Measurements from ENCODE around the gene LRRC28. TPM values are rescaled to one million over a fixed set of nuclear protein-coding genes. Genes with fewer than 3 reads are reported as not detected.

LRRC28 gene
- polyA plus RNA-seq, 1 of the 3 experiments (the other 2 are of a cell fraction): 15.2 TPM

- TF ChIP-seq CHD2 (IDR thresholded peaks at IDR 0.05; ENCODE audit: low read length, partially characterized antibody) (no peak), GATA2 (CRISPR knock-in tag; IDR thresholded peaks at IDR 0.05) (no peak)
Observed at GRCh38 chr15:99408236-99409096, 157.2 kb downstream of the LRRC28 start (continued).

- DNase-seq: peak; percentile 70
- ChIA-PET POLR2A (no interaction called here), CTCF (interaction anchor here (3.0 kb wide), 1 partner anchor 295 kb away, joined by 37 read pairs; no protein-coding TSS in a partner anchor)
- peak overlapping the region; percentile 8 to 32; a peak in 1 of 4 replicates for H3K27ac ChIP-seq (ENCODE audit: low read depth in 2 of 2, low read length in 1 of 2)
- no peaks in the 10 kb centered on the region for H3K36me3 ChIP-seq (replicated peaks in 1 of 2; ENCODE audit: control insufficient read depth in 1 of 2, insufficient read depth in 2 of 2, low read length in 1 of 2)
- H2AFZ ChIP-seq (ENCODE audit: low read depth): no peak overlapping the region
- 79% methylated on average over 9 of the region's 10 CpGs for WGBS (ENCODE audit: low lambda C conversion rate)
- no peaks in the 10 kb centered on the region for H3K79me2 ChIP-seq (ENCODE audit: insufficient read depth)
- no peaks in the 10 kb centered on the region for H3K27me3 ChIP-seq (ENCODE audit: insufficient read depth)
- no peaks in the 10 kb centered on the region for H3K9me2 ChIP-seq
- H3K9me3 ChIP-seq: no peaks in the 10 kb centered on the region
- no peaks in the 10 kb centered on the region for H4K20me1 ChIP-seq (ENCODE audit: insufficient read depth)
- H3K4me2 ChIP-seq: peak overlapping the region; percentile 46; the same call in 1 of the 2 replicates
- H3F3A ChIP-seq (replicated peaks; ENCODE audit: insufficient read depth): peaks cover 7% of the 10 kb centered on the region
- H3K4me3 ChIP-seq (ENCODE audit: low read depth in 2 of 2, low read length in 1 of 2): no peak overlapping the region; a peak in 1 of 4 replicates
- H3K4me1 ChIP-seq (ENCODE audit: control insufficient read depth in 1 of 2, insufficient read depth in 2 of 2, low read depth in 1 of 2, low read length in 1 of 2): peaks cover 5 to 18% of the 10 kb centered on the region in 2 experiments
- no peak overlapping the region for H3K9ac ChIP-seq
- TF ChIP-seq MAX (IDR thresholded peaks at IDR 0.05; ENCODE audit: low read depth) (no peak), GABPA (IDR thresholded peaks at IDR 0.05; ENCODE audit: low read depth) (no peak), TEAD4 (IDR thresholded peaks at IDR 0.05; ENCODE audit: borderline replicate concordance, insufficient read depth) (no peak), GATA2 (CRISPR knock-in tag; IDR thresholded peaks at IDR 0.05) (no peak), SMC3 (IDR thresholded peaks at IDR 0.05; ENCODE audit: low read depth, low read length) (peak; percentile 47), RAD21 (IDR thresholded peaks at IDR 0.05; ENCODE audit: low read length) (peak; percentile 60), YY1 (IDR thresholded peaks at IDR 0.05; ENCODE audit: low read depth) (no peak), CTCF (IDR thresholded peaks at IDR 0.05) (peak; percentile 51)
Observed at GRCh38 chr15:99409097-99409473, 157.8 kb downstream of the LRRC28 start.

GRCh38 chr15:99409560-99409959 lies 158.3 kb downstream of the LRRC28 start:
- ChIA-PET POLR2A (no interaction called here), CTCF (interaction anchor here (3.0 kb wide), 1 partner anchor 294 kb away, joined by 37 read pairs; no protein-coding TSS in a partner anchor)
- H3K27ac ChIP-seq (ENCODE audit: low read depth in 2 of 2, low read length in 1 of 2): no peak overlapping the region
- WGBS (ENCODE audit: low lambda C conversion rate): 94% methylated on average over 6 of the region's 6 CpGs
- H4K20me1 ChIP-seq (ENCODE audit: insufficient read depth): no peaks in the 10 kb centered on the region
- H3F3A ChIP-seq (replicated peaks; ENCODE audit: insufficient read depth): peaks cover 7% of the 10 kb centered on the region
- H3K4me3 ChIP-seq (ENCODE audit: low read depth in 2 of 2, low read length in 1 of 2): no peak overlapping the region
- H3K4me2 ChIP-seq: no peak overlapping the region
- no peak for DNase-seq
- H3K36me3 ChIP-seq (replicated peaks in 1 of 2; ENCODE audit: control insufficient read depth in 1 of 2, insufficient read depth in 2 of 2, low read length in 1 of 2): no peaks in the 10 kb centered on the region
- TF ChIP-seq POLR2AphosphoS5 (IDR thresholded peaks at IDR 0.05; ENCODE audit: low read depth, low read length): no peak
- TF ChIP-seq EZH2phosphoT487 (IDR thresholded peaks at IDR 0.05; ENCODE audit: borderline replicate concordance, low read depth): no peak
- TF ChIP-seq MEF2A (IDR thresholded peaks at IDR 0.05; ENCODE audit: borderline replicate concordance, low read depth): no peak
- no peak for TF ChIP-seq TEAD4 (IDR thresholded peaks at IDR 0.05; ENCODE audit: borderline replicate concordance, insufficient read depth)
- no peak for TF ChIP-seq PBX3 (IDR thresholded peaks at IDR 0.05)
- TF ChIP-seq RCOR1 (IDR thresholded peaks at IDR 0.05; ENCODE audit: low read length): no peak
- no peak for TF ChIP-seq FOXJ3 (CRISPR knock-in tag; IDR thresholded peaks at IDR 0.05)
- TF ChIP-seq RXRA (IDR thresholded peaks at IDR 0.05; ENCODE audit: borderline replicate concordance, low read depth): no peak
- H3K4me1 ChIP-seq (ENCODE audit: control insufficient read depth in 1 of 2, insufficient read depth in 2 of 2, low read depth in 1 of 2, low read length in 1 of 2): peaks cover 5 to 18% of the 10 kb centered on the region in 2 experiments
- H3K9me2 ChIP-seq: no peaks in the 10 kb centered on the region
- H3K9me3 ChIP-seq: no peaks in the 10 kb centered on the region
- no peaks in the 10 kb centered on the region for H3K79me2 ChIP-seq (ENCODE audit: insufficient read depth)
- H3K9ac ChIP-seq: no peak overlapping the region
- H3K27me3 ChIP-seq (ENCODE audit: insufficient read depth): no peaks in the 10 kb centered on the region
- H2AFZ ChIP-seq (ENCODE audit: low read depth): no peak overlapping the region
